Spleen (tissue), 7 donors: ENCODE data around the gene PRKAB1.

ENCODE experiments used
- CTCF ChIP-seq, 11 experiments: fragments of 200-600 bp in 7 of 11; fragments of 450-650 bp in 4 of 11; sonication (generic) in 4 of 11; IDR thresholded peaks in 8 of 11; conservative IDR thresholded peaks in 3 of 11; 1 replicate in 7 of 11; 2 replicates in 4 of 11; pipeline versions ENCODE4 v1.4.0 to v1.8.0; 2016 to 2021; ENCODE audit warnings: antibody characterized with exemption in 11 of 11, inconsistent platforms in 4 of 11, mild to moderate bottlenecking in 1 of 11
- POLR2A ChIP-seq, 3 donors: fragments of 450-650 bp; IDR thresholded peaks; one replicate each; pipeline ENCODE4 v1.5.1; 2017; ENCODE audit warnings: antibody characterized with exemption in 3 of 3, mild to moderate bottlenecking in 1 of 3
- POLR2AphosphoS5 ChIP-seq, 3 donors: sonication (generic); formaldehyde crosslinking; IDR thresholded peaks; one replicate each; pipeline ENCODE4 v1.5.1; 2017; ENCODE audit warnings: antibody characterized with exemption in 3 of 3
- donor health status: DM: no; HTN: no; CAD: no; lungs with moderate emphysema.
- donor health status: DM: no; HTN: no; CAD: no.
- donor health status: DM: no; HTN: no; CAD: no.

GRCh38 chr12:119712721-119713120 is 44.8 kb downstream of the PRKAB1 start:
- TF ChIP-seq CTCF (IDR thresholded peaks at IDR 0.05 in 8 of 11, conservative IDR thresholded peaks at IDR 0.05 in 3 of 11) (no peak), POLR2A (IDR thresholded peaks at IDR 0.05) (no peak), POLR2AphosphoS5 (IDR thresholded peaks at IDR 0.05) (no peak)
